GM13976 (cell line): ENCODE measurements around the gene PARD3.

Source experiments
- DNase-seq: peaks from one replicate; pipeline ENCODE4 v3.0.0; 2012; ENCODE audit warnings: low spot score
- in situ Hi-C: fragments of 300-500 bp; cut with MboI; formaldehyde crosslinking; loops from one replicate; pipeline ENCODE4 v1.12.0; 2022; ENCODE audit warnings: low sequenced_read_pairs, mixed read lengths, inconsistent platforms; ENCODE audit not compliant: unreplicated experiment
- TF ChIP-seq, protein P1 (sequence below): IDR thresholded peaks from 2 replicates; pipeline ENCODE4 v1.5.1; 2012; ENCODE audit warnings: borderline replicate concordance, mild to moderate bottlenecking; ENCODE audit not compliant: insufficient read depth; ENCODE audit errors: extremely low read depth, missing control alignments, control extremely low read depth

The PARD3 gene

GRCh38 chr10:34589275-34589674 is 225.8 kb downstream of the PARD3 start:
- TF ChIP-seq, protein P1, sequence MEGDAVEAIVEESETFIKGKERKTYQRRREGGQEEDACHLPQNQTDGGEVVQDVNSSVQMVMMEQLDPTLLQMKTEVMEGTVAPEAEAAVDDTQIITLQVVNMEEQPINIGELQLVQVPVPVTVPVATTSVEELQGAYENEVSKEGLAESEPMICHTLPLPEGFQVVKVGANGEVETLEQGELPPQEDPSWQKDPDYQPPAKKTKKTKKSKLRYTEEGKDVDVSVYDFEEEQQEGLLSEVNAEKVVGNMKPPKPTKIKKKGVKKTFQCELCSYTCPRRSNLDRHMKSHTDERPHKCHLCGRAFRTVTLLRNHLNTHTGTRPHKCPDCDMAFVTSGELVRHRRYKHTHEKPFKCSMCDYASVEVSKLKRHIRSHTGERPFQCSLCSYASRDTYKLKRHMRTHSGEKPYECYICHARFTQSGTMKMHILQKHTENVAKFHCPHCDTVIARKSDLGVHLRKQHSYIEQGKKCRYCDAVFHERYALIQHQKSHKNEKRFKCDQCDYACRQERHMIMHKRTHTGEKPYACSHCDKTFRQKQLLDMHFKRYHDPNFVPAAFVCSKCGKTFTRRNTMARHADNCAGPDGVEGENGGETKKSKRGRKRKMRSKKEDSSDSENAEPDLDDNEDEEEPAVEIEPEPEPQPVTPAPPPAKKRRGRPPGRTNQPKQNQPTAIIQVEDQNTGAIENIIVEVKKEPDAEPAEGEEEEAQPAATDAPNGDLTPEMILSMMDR, result no peak
- in situ Hi-C loops, result no loop called here
- no peak for DNase-seq

DNA sequence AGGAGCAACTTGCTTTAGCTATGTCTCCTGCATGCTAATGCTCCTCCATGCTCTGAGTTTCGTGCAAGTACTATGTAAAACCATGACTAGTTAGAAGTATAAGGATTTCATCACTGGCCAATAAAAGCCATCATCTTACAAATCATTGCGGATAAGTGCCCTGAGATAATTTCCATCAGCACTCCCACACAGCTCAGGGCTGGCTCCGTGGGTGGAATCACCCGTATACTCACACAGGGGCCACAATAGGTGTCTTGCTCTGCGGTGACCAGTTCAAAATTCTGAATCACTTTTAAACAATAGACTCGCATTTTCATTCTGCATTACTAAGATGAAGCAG is 227.4 kb downstream of the PARD3 start:
- no peak for DNase-seq
- TF ChIP-seq, protein P1, result no peak
- in situ Hi-C loops, result no loop called here

DNA sequence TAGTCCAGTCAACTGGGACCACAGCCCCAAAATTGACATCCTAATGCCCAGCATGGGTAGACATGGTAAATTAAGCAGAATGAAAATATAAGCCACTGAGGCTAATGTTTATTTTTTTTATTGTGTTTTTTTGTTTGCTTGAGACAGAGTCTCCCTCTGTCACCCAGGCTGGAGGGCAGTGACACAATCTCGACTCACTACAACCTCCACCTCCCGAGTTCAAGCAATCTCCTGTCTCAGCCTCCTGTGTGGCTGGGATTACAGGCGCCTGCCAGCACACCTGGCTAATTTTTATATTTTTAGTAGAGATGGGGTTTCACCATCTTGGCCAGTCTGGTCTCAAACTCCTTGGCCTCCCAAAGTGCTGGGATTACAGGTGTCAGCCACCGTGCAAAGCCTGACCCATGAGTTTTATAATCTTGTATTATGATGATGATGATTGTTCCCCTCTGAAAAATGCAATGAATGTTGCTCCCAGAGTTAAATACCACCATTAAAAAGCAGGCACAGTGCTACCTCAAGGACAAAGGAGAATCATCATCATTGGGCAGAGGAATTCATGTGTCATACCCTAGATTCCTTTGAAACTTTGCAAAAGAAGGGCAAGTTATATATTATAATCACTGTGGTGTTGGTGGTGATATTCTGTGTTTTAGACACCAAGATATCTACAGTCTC is 228.0 kb downstream of the PARD3 start:
- TF ChIP-seq, protein P1, result no peak
- in situ Hi-C loops, result no loop called here
- no peak for DNase-seq

- no peak for DNase-seq
- TF ChIP-seq, protein P1, result no peak
- in situ Hi-C loops, result no loop called here
These were observed 229.5 kb downstream of the PARD3 start for GRCh38 chr10:34585422-34586112.

GRCh38 chr10:34584164-34584563 is 230.9 kb downstream of the PARD3 start:
- in situ Hi-C loops, result no loop called here
- TF ChIP-seq, protein P1, result no peak
- DNase-seq, result no peak

GRCh38 chr10:34581801-34582532 is 233.1 kb downstream of the PARD3 start:
- TF ChIP-seq, protein P1, result no peak
- in situ Hi-C loops, result no loop called here
- DNase-seq, result no peak
